Smooth muscle cell (in vitro differentiated cells): ENCODE results near the gene S100A8. TPM values are rescaled to one million over a fixed set of nuclear protein-coding genes. Genes with fewer than 3 reads are reported as not detected.

Experiments
- DNase-seq: peaks from one replicate; lab custom pipeline; 2025; ENCODE audit not compliant: unreplicated experiment; lab: John Stamatoyannopoulos, UW
- H2AFZ ChIP-seq: fragments of 200-600 bp; sonication (generic); 2 replicates; pipeline ENCODE4 v1.6.0; 2016; ENCODE audit warnings: antibody characterized with exemption, low read depth, mild to moderate bottlenecking
- H3F3A ChIP-seq: fragments of 200-600 bp; sonication (generic); 2 replicates; pipeline ENCODE4 v1.6.0; 2017; ENCODE audit warnings: antibody characterized with exemption, low read depth
- H3K27ac ChIP-seq: fragments of 200-600 bp; sonication (generic); 2 replicates; pipeline ENCODE4 v1.5.1; 2016; ENCODE audit warnings: low read depth, mild to moderate bottlenecking
- H3K27me3 ChIP-seq: fragments of 200-600 bp; sonication (generic); 2 replicates; pipeline ENCODE4 v1.6.1; 2016; ENCODE audit warnings: low read depth, mild to moderate bottlenecking
- H3K36me3 ChIP-seq: fragments of 200-600 bp; sonication (generic); 2 replicates; pipeline ENCODE4 v1.5.1; 2016; ENCODE audit warnings: low read depth
- H3K4me1 ChIP-seq: fragments of 200-600 bp; sonication (generic); 2 replicates; pipeline ENCODE4 v1.5.1; 2016; ENCODE audit warnings: low read depth
- H3K4me2 ChIP-seq: fragments of 200-600 bp; sonication (generic); 2 replicates; pipeline ENCODE4 v1.6.0; 2016; ENCODE audit warnings: mild to moderate bottlenecking
- H3K4me3 ChIP-seq: fragments of 200-600 bp; sonication (generic); 2 replicates; pipeline ENCODE4 v1.5.1; 2016; ENCODE audit warnings: mild to moderate bottlenecking
- H3K79me2 ChIP-seq: fragments of 200-600 bp; sonication (generic); 2 replicates; pipeline ENCODE4 v1.6.0; 2016; ENCODE audit warnings: low read depth, mild to moderate bottlenecking
- H3K9ac ChIP-seq: fragments of 200-600 bp; sonication (generic); 2 replicates; pipeline ENCODE4 v1.6.0; 2016; ENCODE audit warnings: low read depth
- H3K9me3 ChIP-seq: fragments of 200-600 bp; sonication (generic); replicated peaks from 2 replicates; pipeline ENCODE4 v1.5.1; 2016; ENCODE audit warnings: low read depth
- H4K20me1 ChIP-seq: fragments of 200-600 bp; sonication (generic); 2 replicates; pipeline ENCODE4 v1.6.0; 2016; ENCODE audit warnings: low read depth
- WGBS: methylation state at CpG from one replicate; pipeline ENCODE4 v1.1.7; 2016; ENCODE audit warnings: low lambda C conversion rate; 5-methylcytosine and 5-hydroxymethylcytosine counted together
- polyA plus RNA-seq: library from polyadenylated mRNA; unstranded; fragments of >200 nt; fragmentation: Nextera tagmentation; extraction: Ambion mirVana; gene quantifications from 2 replicates; pipeline ENCODE4 v1.2.1, GENCODE V29; 2016
- total RNA-seq: library from RNA; depleted of rRNA; stranded (reverse); fragments of >200 nt; gene quantifications from 2 replicates; pipeline ENCODE4 v1.2.3, GENCODE V29; 2014
- TF ChIP-seq, protein P1 (sequence below): fragments of 200-600 bp; sonication (generic); IDR thresholded peaks from 2 replicates; pipeline ENCODE4 v1.5.1; 2017; ENCODE audit warnings: borderline replicate concordance, mild to moderate bottlenecking, antibody characterized with exemption; ENCODE audit not compliant: insufficient read depth, poor library complexity, severe bottlenecking

Gene S100A8
- total and polyA plus RNA-seq, 2 experiments from 2014 or later: 0.79 TPM; not detected in 1

DNA sequence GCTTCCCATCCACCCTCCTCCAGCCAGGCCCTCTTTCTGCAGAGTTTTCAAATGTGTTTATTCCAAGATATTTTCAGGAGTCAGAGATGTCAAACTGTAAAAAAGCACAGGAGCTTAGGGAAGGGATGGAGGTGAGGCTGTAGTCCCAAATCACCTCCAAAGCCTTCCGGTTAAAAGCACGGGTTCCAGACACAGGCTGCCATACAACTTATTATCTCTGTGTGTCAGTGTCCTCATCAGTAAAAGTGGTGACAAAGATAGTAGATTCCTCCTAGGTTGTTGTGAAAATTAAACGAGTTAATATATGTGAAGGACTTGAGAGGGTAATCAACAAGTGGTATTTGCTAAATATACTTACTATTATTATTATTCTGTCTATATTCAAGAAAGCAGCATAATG, 40.6 kb upstream of the S100A8 start:
- no peaks in the 10 kb centered on the region for H3K36me3 ChIP-seq
- TF ChIP-seq, protein P1, sequence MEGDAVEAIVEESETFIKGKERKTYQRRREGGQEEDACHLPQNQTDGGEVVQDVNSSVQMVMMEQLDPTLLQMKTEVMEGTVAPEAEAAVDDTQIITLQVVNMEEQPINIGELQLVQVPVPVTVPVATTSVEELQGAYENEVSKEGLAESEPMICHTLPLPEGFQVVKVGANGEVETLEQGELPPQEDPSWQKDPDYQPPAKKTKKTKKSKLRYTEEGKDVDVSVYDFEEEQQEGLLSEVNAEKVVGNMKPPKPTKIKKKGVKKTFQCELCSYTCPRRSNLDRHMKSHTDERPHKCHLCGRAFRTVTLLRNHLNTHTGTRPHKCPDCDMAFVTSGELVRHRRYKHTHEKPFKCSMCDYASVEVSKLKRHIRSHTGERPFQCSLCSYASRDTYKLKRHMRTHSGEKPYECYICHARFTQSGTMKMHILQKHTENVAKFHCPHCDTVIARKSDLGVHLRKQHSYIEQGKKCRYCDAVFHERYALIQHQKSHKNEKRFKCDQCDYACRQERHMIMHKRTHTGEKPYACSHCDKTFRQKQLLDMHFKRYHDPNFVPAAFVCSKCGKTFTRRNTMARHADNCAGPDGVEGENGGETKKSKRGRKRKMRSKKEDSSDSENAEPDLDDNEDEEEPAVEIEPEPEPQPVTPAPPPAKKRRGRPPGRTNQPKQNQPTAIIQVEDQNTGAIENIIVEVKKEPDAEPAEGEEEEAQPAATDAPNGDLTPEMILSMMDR: no peak
- H3K27me3 ChIP-seq: no peaks in the 10 kb centered on the region
- H3K27ac ChIP-seq: no peak overlapping the region
- H4K20me1 ChIP-seq: no peaks in the 10 kb centered on the region
- no peaks in the 10 kb centered on the region for H3K79me2 ChIP-seq
- no peaks in the 10 kb centered on the region for H3K9me3 ChIP-seq
- no peak overlapping the region for H3K9ac ChIP-seq
- no peak overlapping the region for H3K4me2 ChIP-seq
- 76% methylated on average over 3 of the region's 3 CpGs for WGBS
- no peaks in the 10 kb centered on the region for H3F3A ChIP-seq
- no peaks in the 10 kb centered on the region for H3K4me1 ChIP-seq
- no peak overlapping the region for H2AFZ ChIP-seq
- no peak for DNase-seq
- no peak overlapping the region for H3K4me3 ChIP-seq

DNA sequence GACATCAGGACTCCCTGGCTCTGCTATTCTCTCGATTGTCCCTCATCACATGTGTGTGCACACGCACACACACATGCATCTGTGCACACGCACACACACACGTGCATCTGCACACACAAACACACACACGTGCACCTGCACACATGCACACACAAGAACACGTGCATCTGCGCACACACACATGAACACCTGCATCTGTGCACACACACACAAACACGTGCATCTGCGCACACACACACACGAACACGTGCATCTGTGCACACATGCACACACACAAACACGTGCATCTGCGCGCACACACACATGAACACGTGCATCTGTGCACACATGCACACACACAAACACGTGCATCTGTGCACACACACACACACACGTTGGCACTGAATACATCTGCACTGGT, 40.1 kb upstream of the S100A8 start:
- Histone ChIP-seq H4K20me1 (no peaks in the 10 kb centered on the region), H3K79me2 (no peaks in the 10 kb centered on the region), H3K36me3 (no peaks in the 10 kb centered on the region), H3K27ac (no peak overlapping the region), H3F3A (no peaks in the 10 kb centered on the region), H3K27me3 (no peaks in the 10 kb centered on the region), H3K4me1 (no peaks in the 10 kb centered on the region), H3K9ac (no peak overlapping the region), H3K9me3 (no peaks in the 10 kb centered on the region), H2AFZ (no peak overlapping the region), H3K4me3 (no peak overlapping the region), H3K4me2 (no peak overlapping the region)
- no peak for DNase-seq
- TF ChIP-seq, protein P1: no peak
- WGBS: 78% methylated on average over 17 of the region's 17 CpGs

DNA sequence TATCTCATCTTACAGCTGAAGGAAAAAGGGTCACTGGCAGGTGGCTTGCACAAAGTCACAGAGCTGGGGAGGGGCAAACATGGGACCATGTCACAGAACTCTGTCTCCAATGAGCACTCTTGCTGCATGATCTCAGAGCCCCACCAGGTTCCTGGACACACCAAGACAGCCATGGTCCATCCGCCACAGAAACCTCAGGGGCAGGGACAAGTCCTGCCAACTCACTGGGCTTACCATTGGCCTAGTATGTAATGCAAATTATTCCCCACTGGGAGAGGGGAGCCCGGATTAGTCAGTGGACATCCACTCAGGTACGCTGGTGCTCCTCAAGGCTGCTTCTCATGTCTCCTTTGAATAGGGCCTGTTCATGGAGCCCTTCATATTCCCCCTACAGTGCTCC, 39.7 kb upstream of the S100A8 start:
- no peak overlapping the region for H3K27ac ChIP-seq
- H3K36me3 ChIP-seq: no peaks in the 10 kb centered on the region
- H3K4me2 ChIP-seq: no peak overlapping the region
- H3K79me2 ChIP-seq: no peaks in the 10 kb centered on the region
- no peak overlapping the region for H3K9ac ChIP-seq
- no peaks in the 10 kb centered on the region for H3K27me3 ChIP-seq
- WGBS: 69% methylated on average over 3 of the region's 3 CpGs
- H3K9me3 ChIP-seq: no peaks in the 10 kb centered on the region
- TF ChIP-seq, protein P1: no peak
- no peak overlapping the region for H2AFZ ChIP-seq
- H4K20me1 ChIP-seq: no peaks in the 10 kb centered on the region
- no peaks in the 10 kb centered on the region for H3F3A ChIP-seq
- no peak for DNase-seq
- no peak overlapping the region for H3K4me3 ChIP-seq
- H3K4me1 ChIP-seq: no peaks in the 10 kb centered on the region

DNA sequence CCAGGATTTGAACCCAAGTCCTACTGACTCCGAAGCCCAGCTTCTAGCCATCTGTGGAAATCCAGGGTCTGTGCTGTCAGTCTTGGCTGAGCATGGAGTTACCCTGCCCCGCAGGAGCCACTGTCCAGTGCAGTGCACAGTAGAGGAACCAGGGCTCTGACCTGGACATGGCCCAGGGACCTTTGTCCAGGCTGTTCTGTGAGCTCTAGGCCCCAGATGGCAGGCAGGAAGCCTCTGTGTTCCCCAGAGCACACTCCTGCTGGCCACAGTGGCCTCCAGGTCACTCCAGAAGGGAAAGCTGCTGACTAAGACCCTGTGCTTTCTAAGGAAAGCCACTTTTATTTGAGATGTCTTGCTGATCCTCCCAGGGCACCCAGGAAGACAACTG, 39.3 kb upstream of the S100A8 start:
- H3K36me3 ChIP-seq: no peaks in the 10 kb centered on the region
- no peak overlapping the region for H3K27ac ChIP-seq
- H3F3A ChIP-seq: no peaks in the 10 kb centered on the region
- H2AFZ ChIP-seq: no peak overlapping the region
- TF ChIP-seq, protein P1: no peak
- no peak overlapping the region for H3K9ac ChIP-seq
- H3K9me3 ChIP-seq: no peaks in the 10 kb centered on the region
- no peaks in the 10 kb centered on the region for H3K27me3 ChIP-seq
- WGBS: 82% methylated on average over 2 of the region's 2 CpGs
- no peak overlapping the region for H3K4me3 ChIP-seq
- no peak overlapping the region for H3K4me2 ChIP-seq
- DNase-seq: no peak
- H3K4me1 ChIP-seq: no peaks in the 10 kb centered on the region
- no peaks in the 10 kb centered on the region for H4K20me1 ChIP-seq
- no peaks in the 10 kb centered on the region for H3K79me2 ChIP-seq
